Activated T-helper 1 cell treated with Interleukin-2 at 50 U/mL for 16 hours (primary cell): ENCODE measurements around the gene ASPG.
A peak's percentile ranks its signal among the peaks of the same experiment; 100 is the strongest.

Experiments
- DNase-seq: peaks from one replicate; pipeline ENCODE4 v3.0.0-alpha.2; 2020; ENCODE audit warnings: low read depth

ASPG gene

DNA sequence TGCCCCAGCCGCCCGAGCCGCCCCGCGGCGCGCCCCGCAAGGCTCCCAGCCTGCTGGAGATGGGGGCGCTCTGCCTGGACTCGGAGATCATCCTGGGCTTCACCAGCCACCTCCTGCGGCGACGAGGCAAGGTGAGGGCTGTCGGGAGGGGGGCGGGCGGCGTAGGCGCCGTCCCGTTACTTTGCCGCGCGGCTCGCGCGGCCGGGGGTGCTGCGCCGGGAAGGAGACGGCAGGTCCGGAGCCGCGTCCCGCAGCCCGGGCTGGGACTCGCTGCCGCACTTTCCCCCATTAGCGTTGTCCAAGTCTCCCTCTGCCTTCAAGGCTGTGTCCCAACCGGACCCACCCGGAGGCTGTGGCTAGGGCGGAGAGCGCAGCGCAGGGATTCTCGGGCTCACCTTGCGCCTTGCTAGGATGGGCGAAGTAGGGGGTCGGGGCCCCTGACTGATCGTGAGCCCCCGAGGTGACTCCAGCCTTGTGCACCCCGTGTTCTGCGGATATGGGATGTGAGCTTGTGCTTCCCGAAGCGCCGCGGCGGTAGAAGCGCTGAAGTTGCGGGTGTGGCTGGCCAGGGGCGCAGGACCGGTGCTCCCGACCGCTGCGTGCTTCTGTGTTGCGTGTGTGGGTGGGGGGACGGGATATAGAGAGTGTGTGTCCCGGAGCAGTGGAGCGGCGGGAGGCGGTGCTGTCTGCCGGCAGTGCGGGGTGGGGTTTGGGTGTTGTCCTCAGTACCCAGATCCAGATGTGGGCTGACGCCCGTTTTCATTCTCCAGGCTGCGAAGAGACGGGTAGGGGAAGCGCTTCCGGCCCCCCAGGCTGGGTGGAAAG, 51.2 kb downstream of the ASPG start:
- DNase-seq: no peak

DNA sequence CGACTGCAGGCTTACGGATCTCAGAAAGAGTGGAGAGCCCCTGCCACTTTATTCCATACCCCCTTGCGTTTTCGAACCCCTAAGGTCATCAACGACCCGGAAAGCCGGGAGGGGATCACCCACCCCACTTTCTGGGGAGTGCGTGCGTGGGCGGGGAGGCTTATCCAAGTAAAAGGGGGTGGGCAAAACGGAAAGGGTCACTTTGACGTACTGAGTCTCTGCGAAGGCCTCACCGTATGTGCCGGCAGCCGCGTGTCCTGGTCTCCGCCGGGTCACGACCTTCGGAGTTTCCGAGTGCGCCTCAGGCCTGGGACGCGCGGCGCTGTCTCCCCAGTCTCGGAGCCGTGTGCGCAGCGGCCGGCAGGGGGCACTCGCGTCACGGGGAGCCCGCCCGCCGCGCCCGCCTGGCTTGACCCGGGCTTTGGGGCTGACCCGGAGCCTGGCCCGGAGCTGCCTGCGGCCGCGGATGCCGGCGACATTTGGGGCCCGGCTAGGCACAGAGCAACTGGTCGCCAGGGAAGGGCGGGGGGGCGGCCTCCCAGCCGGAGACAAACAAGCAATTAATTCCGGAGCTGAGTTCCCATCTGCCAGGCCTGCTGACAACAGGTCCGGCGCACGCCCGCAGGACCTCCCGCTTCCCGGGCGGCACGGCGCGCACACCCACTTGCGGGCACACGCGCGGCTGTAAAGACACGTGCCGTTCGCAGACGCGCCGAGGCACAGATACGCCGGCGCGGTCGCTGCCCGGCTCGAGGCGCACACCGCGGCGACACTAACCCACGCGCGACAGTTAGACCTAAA, 52.0 kb downstream of the ASPG start:
- peak; percentile 27 for DNase-seq

DNA sequence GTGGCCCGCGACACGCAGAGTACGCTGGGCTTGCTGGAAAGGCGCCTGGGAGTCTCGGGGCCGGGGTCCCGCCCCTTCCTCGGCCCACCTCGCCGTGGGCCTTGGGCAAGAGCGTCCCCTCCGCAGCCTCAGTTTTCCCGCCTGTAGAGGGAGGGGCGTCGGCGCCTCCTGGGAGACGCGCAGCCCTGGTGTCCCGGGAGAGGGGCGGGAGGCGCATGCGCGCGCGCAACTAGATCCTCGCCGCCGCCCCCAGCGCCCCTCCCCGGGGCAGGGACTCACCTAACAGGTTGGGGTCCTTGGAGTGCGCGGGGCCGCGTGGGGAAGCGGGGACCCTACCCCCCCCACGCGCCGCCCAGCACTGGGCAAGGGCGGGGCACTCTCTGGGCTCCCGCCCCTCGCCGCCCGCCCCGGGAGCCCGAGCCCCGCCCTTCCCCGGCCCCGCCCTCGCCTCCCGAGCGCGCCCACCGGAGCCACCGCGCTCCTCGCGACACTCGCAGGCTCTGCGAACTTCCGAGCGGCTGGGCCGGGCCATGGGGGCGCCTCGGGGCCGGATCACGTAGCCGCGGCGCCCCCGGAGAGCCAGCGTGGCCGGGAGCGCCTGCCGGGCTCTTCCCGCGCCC, 52.7 kb downstream of the ASPG start, which contains the start of gene KIF26A:
KIF26A (plus strand) TSS at position 490 of the 620 bp plus-strand sequence. CDS start 136 bp downstream, outside the sequence.
- no peak for DNase-seq

DNA sequence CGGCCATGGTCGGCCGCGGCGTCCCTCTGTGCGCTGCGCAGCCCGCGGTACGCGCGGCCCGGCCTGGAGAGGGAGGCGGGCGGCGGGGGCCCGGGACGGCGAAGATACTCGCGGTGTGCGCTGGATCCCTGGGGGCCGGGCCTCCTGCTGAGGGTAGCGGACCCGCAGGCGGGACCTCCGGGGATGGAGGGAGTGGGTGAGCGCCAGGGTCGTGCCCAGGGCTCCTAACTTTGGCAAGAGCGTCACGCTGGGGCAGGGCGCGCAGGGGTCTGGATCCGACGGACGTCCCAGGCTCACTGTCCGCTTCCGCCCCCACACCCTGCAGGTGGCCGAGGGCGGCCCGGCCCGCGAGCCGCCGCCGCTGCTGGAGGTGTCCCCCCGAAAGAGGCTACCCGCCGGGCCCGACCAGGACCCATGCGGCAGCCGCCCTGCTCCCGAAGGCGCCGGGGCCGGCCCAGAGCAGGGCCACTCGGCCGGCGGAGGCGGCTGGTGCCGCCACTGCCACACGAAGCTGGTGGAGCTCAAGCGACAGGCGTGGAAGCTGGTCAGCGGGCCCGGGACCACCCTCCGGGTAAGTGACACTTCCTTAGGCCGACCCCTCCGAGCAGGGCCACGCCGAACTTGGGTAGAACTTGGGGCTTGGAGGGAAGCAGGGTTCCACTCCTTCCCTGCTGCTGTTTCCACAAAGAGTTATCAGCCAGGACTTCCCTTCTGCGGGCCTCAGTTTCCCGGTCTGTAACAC, 53.4 kb downstream of the ASPG start:
- no peak for DNase-seq

DNA sequence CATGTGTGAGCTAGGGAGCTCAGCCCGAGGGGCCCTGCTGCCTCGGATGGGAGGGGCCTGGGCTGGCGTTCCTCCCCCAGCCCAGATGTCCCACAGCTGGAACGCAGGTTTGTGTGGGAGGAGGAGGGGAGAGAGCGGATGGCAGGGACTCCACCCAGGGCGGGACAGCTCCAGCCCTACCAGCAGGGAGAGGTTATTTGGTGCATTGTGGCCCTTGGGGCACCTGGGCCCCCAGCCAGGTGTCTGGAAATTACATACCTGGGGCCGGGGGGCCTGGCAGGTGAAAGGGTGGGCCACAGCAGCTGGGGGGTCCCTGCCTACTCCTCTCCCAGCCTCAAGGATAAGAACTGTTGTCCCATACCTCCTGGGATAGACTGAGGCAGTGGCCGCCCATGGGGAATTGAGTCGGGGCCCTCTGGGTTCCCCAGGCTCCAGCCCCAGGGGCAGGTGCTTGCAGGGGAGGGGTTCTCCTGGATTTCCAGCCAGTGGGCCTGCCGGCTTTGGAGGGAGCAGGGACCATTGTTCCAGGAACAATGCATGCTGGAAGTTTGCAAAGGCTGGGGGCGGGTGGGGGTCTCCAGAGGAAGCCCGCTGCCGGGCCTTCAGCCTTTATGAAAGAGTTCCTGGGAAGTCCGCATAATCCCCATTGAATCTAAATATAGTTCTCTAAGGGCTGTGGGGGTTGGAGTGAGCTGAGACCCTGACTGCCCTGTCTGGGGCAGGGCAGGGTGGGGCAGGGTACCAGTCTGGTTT, 54.1 kb downstream of the ASPG start:
- DNase-seq: no peak

DNA sequence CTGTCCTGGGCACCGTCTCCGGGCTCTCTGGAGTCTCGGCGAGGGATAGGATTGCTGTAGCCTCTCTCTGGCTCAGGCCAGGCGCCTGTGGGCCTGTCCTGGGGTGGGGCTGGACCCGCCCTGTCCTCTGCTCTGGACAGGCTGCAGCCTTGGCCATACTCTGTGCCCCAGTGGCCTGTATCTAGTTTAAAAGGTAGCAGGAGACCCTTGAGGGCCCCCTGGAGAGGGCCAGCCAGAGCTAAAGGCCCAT, 54.6 kb downstream of the ASPG start:
- DNase-seq: no peak

DNA sequence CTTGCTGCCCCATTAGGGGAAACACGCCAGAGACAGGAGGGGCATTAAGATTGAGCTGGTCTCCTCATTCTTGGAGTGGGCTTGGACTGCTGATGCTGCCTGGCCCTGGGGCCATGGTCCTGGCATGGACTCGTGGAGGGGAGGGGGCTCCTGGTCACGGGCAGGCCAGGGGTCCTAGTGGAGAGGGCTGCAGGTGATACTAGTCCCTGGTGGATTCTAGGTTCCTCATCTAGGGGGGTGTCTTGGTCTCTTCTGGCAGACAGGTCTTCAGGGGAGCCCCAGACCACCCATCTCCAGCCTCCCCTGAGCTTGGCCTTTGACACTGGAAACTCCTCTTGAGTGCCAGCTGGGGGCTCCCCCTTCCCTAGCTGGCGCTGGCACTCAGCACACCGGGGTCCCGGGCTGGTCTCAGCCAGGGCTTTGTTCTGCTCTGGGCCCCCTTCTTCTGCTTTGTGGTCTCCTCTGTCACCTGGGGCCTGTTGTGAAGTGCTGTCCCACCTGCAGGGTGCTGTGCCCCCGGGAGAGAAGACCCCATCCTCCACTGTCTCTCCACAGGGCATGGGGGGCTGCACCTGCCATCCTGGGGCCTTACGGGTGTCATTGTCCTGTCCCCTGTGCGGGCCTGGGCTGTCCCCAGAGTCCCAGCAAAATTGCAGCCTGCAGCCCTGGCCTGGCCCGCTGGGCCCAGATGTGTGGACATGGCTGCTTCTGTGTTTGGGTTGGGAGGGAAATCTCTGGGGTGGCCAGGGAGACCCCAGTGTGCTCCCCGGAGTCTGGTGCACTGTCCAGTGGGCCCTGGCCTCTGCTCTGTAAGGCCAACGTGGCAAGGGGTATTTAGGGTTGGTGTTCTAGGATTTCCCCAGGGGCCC, 55.2 kb downstream of the ASPG start:
- no peak for DNase-seq

DNA sequence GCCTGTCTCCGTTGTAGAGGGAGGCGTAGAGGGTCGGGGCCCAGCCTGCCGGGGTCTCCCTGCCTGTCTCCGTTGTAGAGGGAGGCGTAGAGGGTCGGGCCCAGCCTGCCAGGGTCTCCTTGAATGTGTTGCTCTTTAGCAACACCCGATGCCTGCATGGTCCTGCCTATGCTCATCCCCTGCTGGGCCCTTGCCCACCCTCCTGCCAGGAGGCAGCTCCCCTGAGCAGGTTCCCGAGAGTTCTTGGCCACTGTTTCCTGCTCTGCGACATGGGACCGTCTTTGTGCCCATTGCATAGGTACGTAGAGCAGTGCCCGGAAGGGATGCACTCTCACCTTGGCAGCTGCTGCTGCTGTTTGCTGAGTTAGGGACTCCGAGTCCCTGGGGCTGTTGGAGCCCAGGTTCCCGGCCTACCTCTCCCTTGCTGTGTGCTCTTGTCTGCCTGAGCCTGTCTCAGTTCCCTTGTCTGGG, 56.2 kb downstream of the ASPG start:
- no peak for DNase-seq

DNA sequence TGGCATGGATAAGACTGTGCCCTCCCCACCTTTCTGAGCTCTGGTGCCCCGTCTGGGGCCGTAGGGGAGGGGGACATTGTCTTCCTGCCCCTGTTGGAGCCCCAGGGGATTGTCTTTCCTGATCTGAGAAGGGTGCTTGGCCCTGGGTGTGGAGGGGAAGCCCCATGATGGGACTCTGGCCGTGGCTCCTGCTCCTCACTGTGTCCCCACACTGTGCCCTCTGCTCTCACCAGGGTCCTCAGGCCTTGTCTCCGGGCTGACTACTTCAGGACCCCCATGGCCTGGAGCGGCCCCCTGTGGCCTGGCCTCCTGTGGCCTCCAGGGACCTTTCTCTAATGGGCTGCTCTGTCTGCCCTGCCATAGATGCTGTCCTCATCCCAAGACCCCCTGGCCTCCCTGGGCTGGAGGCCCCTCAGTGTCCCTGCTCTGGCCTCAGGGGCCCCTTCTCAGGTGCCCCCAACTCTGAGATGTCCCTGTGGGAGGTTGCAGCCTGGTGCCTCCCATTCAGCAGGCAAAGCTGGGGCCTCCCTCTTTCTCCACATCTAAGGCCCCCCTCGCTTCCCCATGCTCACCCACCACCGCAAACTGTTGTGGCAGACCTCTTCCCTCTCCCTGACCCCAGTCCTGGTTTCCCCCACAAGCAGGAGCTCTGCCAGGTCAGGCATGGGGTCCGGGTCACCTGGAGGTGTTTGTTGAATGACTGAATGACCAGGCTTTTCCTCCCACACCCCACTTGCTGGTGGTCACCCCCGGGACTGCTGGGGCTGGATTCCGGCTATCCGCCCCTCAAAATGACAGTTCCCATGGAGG, 56.8 kb downstream of the ASPG start:
- no peak for DNase-seq

DNA sequence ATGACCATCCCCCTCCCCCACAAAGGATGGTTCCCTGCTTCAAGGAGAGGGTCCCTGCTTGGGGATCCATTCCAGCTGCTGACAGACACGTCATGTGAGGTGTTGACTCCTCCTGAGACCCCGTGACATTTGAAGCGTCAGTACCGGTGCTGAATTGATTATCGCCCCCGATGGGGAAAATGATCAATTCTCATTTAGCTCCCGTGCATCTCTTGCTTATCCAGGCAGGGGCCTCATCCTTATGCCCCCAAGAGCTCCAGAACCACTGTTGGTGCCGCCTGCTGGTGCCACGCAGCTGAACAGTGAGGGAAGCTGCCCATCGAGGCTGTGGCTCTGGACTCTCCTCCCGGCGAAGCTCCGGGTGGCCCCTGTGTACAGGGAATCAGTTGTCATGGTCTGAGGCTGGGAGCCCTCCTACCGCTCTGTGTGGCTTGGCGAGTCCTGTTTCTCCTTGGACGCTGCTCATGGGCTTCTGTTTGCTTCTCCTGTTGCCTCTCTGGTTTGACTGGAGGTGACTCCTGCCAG, 57.5 kb downstream of the ASPG start:
- no peak for DNase-seq

DNA sequence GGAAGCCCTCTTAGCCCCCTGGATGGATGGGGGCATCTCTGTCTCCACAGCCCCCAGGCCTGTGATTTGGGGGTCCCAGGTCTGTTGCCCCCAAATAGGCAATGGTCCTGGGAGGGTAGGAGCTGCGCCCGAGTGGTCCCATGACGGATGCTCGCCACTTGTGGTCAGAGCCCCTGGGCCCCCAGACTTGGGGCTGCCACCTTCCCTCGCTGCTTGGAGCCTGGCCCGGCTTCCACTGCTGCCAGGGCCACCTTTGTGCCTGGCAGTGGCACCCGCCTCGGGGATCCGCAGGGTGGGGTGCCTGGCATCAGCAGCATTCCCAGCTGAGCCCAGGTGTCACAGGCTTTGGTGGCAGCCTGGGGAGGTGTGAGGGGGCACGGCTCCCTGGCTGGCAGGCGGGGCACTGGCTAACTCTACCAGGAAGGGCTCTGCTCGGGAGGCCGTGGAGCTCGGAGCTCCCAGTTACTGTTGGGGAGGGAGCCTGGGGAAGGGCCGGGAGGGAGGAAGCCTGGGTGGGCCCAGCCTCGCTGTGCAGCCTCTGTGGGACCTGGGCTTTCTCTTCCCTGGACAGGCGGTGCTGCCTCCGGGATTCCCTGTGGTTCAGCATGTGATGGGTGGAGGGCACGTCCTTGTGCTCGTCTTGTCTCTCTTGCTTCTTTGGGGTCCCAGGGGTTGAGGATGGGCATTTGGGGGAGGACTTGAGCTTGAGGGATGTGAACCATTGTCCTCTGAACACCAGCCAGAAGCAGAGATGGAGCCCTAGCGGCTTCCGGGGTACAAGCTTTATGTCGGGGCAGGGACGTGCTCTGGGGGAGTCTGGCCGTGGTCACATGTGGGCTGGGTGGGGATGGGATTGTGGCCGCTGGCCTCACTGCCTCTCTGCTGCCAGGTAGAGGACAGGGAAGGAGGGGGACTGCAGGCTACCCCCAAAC, 58.3 kb downstream of the ASPG start:
- no peak for DNase-seq

DNA sequence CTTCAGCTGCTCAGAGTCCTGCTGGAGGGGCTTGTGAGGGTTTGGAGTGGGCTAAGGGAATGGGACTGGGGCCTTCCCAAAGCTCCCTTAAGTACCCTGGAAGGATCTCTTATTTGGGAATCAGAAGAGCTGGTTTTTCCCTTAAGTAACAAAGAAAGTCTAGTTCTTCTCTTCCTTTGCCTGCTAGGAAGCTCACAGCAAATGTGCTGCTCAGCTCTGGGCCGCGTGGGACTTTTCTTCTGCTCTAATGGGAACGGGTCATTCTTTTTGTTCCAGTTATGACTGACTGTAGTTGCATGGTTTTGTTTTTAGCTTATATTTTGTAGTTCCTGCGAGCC, 58.9 kb downstream of the ASPG start:
- no peak for DNase-seq

DNA sequence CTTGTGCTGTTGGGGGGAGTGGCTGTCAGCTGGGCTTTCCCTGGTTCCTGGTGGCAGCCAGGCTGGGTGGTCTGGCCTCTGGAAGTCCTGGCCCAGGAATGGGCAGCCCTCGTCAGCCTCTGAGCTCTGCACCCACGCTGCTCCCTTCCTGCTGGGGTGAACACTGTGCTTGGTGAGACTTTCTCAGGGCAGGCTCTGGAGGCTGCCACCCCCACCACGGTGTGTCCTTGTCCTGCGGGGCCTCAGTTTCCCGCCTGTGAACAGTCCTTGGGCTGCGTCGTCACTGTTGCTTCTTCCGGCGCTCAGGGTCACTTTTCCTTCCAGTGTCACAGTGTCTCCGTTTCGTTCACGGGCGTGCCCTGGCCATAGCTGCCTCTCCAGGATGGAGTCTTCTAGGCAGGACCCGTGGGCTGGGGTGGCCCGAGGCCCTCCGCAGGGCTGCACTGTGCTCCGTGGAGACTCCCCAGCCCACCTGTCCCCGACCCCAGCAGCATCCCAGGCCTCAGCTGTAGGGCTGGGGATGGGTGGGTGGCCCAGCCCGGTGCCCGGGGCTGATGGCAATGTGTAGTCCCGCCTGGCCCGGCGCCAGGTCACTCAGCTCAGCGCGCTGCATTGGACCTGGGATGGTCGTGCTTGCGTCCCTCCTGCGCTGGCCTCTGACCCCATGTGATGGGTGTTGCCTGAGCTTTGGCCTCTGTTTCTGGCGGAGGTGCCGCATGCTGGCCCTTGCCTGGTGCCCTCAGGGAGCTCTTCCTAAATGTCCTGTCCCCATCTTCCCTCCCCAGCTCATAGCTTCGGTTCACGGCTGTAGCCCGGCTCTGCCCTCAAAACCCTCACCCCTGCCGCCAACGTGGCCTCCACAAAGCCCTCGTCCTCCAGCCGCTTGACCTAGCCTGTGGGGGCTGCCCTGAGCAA, 59.7 kb downstream of the ASPG start:
- no peak for DNase-seq

DNA sequence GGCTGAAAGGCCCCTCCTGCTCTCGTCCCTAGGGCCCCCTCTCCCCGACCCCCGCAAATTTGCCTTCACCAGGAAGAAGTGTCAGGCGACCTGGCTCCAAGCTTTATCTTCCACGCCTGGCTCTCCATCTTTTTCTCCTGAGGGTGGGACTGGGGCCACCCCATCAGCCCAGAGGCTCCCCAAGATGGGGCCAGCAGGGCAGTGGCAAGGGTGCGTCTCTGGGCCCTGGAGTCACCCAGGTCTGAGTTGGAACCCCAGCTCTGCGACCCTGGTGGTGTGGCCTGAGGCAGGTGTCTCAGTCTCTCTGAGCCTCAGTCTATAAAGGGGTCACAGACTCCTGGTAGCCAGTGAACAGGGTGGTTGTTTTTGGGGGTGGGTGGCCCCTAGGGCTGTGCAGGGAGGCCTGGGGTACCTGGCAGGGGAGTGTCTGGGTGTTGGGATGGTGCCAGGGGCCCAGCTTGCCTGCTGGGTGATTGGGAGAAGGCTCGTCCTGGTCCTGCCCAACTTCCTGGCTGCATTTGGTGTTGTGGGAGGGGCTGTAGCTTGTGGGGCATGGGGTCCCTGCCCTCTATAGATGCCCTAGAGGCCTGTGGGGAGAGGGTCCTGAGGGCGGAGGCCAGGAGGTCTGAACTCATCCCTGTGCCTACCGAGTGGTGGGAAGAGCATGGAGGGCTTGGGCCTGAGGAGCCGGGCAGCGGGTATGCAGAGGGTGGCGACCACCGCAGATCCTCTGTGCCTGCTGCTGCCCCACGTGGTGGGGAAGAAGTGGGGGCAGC, 60.5 kb downstream of the ASPG start:
- DNase-seq: no peak

DNA sequence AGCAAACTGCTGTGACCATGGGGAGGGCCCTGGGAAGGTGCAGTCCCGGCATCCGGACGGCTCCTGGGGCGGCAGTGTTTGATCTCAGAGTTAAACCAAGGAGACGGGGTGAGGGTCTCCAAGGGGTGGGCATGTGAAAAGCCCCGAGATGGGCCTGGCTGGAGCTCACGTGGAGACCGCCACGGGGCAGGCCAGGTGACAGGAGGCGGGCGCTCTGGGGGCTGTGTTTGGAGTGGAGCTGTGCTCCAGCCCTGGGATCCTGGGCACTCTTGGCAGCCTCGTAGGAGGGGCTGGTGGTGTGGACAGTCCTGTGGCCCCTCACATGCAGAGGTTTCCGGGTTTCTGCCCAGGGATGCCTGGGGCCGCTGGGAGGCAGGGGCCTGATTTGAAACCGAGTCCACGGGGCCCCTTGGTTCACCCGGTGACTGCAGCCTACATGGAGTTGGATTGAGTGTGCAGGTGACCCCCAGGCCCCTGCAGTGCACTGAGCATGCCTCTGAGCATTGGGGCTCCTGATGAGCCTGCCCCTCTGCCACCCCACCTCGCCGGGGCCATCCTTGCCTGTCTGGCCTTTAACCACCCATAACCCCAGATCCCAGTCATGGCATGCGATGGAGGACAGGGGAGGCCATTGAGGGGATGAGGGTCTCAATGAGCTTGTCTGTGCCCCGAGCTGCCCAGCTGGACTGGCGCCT, 61.3 kb downstream of the ASPG start:
- DNase-seq: no peak
